Ectodermal cell (in vitro differentiated cells): ENCODE results near the gene HOXB6.

Source experiments
- H3K27ac ChIP-seq: 2 replicates; pipeline ENCODE4 v1.7.0; 2013; ENCODE audit warnings: mild to moderate bottlenecking, low read depth, low read length; ENCODE audit not compliant: insufficient read depth, poor library complexity, severe bottlenecking
- H3K27me3 ChIP-seq: 2 replicates; pipeline ENCODE4 v1.7.0; 2013; ENCODE audit warnings: mild to moderate bottlenecking, low read length; ENCODE audit not compliant: insufficient read depth, control insufficient read depth, poor library complexity, severe bottlenecking
- H3K36me3 ChIP-seq: one replicate; pipeline ENCODE4 v1.7.0; 2013; ENCODE audit warnings: low read length; ENCODE audit not compliant: control insufficient read depth, insufficient read depth
- H3K4me1 ChIP-seq: one replicate; pipeline ENCODE4 v1.7.0; 2013; ENCODE audit warnings: low read length; ENCODE audit not compliant: control insufficient read depth, insufficient read depth
- H3K4me3 ChIP-seq: 2 replicates; pipeline ENCODE4 v1.7.0; 2013; ENCODE audit warnings: low read depth, low read length, control low read depth; ENCODE audit not compliant: insufficient read depth
- H3K9me3 ChIP-seq: 2 replicates; pipeline ENCODE4 v1.7.0; 2013; ENCODE audit warnings: mild to moderate bottlenecking, low read length, moderate library complexity; ENCODE audit not compliant: control insufficient read depth
- WGBS, 2 experiments: methylation state at CpG; one replicate each; pipeline ENCODE4 v1.1.7; 2013; ENCODE audit warnings: missing lambda C conversion rate in 2 of 2; 5-methylcytosine and 5-hydroxymethylcytosine counted together

Gene HOXB6

GRCh38 chr17:48606892-48607614 lies 2.3 kb upstream of the HOXB6 start:
- H3K27ac ChIP-seq = no peak overlapping the region
- 32% methylated on average over 8 to 9 of the region's 9 CpGs for WGBS, 2 experiments
- H3K4me3 ChIP-seq = no peak overlapping the region
- peaks cover 7% of the 10 kb centered on the region for H3K4me1 ChIP-seq
- H3K36me3 ChIP-seq = no peaks in the 10 kb centered on the region
- H3K27me3 ChIP-seq = peaks cover 100% of the 10 kb centered on the region
- no peaks in the 10 kb centered on the region for H3K9me3 ChIP-seq

DNA sequence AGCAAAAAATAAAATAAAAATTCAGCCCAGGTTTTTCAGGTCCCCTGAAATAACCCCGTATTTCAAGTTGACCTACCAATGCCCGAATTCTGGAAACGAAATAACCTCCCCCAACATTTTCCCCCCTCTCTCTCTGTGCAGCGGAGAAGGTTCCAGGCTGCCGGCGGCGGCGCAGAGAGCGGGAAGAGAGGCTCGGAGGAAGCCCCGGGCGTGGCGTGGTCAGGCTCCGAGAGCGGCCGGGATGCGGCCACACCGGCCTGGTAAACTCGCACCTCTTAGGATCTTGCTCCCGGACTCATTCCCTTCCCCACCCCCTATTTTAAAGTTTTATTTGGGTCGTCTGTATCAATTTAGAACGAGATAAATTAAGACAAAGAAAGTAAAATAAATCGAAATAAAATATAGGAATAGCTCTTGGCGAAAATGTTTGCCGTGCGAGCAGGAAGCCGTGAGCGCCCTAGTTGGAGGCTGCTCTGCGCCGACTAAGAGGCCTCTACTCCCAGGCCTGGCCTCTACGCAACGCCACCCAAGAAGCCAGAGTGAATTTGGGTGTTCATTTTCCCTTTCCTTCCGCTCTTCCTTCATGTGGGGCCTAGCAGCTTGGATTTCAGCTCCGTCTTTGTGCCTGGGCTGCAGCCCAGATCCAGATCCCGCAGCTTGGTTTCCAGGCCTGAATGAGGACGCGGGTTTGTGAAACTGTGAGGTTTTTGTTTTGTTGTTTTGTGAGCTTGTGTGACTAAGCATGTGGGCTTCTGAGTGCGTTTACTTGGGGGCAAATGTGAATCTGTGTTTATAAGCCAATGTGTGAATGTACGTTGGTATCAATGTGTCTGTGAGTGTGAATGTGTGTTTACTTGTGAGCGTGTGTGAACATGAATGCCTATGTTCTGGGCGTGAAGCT lies 1.5 kb upstream of the HOXB6 start:
- Histone ChIP-seq H3K27me3 (peaks cover 100% of the 10 kb centered on the region), H3K36me3 (no peaks in the 10 kb centered on the region), H3K9me3 (no peaks in the 10 kb centered on the region), H3K27ac (no peak overlapping the region), H3K4me1 (peaks cover 7% of the 10 kb centered on the region), H3K4me3 (no peak overlapping the region)
- 9 to 10% methylated on average over 38 to 41 of the region's 41 CpGs for WGBS, 2 experiments

- Histone ChIP-seq H3K27me3 (peaks cover 100% of the 10 kb centered on the region), H3K4me1 (peaks cover 5% of the 10 kb centered on the region), H3K9me3 (no peaks in the 10 kb centered on the region), H3K36me3 (no peaks in the 10 kb centered on the region), H3K27ac (no peak overlapping the region), H3K4me3 (no peak overlapping the region)
- 8% methylated on average over 10 of the region's 10 CpGs for WGBS, 2 experiments
These were observed 678 bp upstream of the HOXB6 start for GRCh38 chr17:48605409-48605919.

DNA sequence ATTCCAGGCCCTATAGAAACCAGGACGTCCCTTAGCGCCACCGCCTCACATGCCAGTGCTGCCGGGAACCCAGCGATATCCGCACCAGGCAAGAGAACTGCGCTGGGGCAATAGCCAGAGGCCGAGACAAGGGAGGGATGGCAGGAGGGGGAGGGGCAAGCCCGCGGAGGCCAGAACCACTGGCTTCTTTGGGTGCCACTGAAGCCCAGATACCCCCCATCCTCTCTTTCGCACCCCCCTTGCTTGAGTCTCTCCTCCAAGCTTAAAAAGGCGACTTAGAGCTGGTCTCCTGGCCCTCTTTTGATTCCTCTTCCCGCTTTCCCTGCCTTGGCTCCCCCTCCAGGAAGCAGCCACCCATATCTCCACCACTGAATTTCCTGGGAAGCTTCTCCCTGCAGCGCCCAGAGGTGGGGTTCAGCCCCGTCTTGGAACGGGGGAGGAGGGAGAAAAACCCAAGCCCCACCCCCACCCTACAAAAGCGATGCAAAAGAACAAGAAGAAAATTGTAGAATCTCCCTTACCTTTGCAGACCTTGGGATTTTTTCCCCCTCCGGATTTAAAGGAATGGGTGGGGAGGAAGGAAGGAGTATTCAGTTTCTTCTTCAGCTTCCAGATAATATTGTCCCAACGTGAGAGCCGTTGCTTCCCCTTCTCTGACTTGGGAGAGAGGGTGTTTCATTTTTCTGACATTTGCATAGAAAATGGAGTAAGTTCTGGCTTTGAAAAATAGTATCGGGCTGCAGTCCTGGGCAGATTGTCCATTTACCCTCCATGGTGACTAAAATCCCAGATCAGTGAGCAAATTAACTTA lies 622 bp downstream of the HOXB6 start:
- H3K4me3 ChIP-seq = no peak overlapping the region
- no peaks in the 10 kb centered on the region for H3K4me1 ChIP-seq
- no peak overlapping the region for H3K27ac ChIP-seq
- no peaks in the 10 kb centered on the region for H3K9me3 ChIP-seq
- WGBS, 2 experiments = 3 to 6% methylated on average over 19 of the region's 21 CpGs
- no peaks in the 10 kb centered on the region for H3K36me3 ChIP-seq
- H3K27me3 ChIP-seq = peaks cover 100% of the 10 kb centered on the region

DNA sequence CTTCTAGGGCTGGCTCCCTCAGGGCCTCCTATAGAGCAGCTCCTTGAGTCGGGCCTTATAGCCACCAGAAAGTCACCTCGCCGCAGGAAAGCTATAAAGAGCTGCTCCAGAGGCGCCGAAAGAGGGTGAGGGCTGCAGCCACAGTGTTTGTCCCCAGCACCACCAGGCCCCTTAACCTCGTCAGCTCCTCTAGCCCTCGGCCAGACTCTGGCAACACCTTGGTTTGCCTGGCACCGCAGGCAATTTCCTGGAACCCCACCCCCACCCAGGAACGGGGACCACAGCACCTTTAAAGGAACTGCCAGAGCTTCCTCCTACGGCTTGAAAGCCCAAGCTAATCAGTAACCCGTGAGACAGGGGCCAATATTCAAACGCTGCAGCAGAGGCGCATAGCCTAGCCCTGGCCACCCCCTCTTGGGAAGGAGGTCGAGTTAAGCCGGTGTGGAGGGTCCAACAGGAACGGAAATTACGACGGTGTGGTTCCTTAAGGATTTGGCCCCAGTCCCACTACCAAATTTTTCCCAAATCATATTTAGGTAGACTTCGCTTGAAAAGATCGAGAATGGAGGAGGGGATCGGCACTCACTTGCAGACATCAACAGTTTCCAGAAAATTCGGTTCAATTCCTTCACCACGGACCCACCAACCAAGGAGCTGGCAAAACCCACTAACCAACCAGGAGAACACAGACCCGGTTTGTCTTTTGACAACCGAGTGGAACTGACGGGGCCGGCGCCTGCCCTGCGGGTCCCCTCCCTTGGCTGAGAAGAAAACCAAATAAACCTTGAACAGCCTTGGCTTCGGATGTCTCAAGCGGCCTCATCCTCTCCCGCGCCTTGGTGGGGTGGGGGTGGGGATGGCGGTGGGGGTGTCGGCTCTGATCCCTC lies 3.0 kb downstream of the HOXB6 start:
- peaks cover 100% of the 10 kb centered on the region for H3K27me3 ChIP-seq
- no peaks in the 10 kb centered on the region for H3K4me1 ChIP-seq
- no peak overlapping the region for H3K4me3 ChIP-seq
- H3K36me3 ChIP-seq = no peaks in the 10 kb centered on the region
- H3K9me3 ChIP-seq = no peaks in the 10 kb centered on the region
- WGBS, 2 experiments = 9 to 11% methylated on average over 35 of the region's 35 CpGs
- no peak overlapping the region for H3K27ac ChIP-seq

- WGBS, 2 experiments = 13 to 18% methylated on average over 4 of the region's 4 CpGs
- no peak overlapping the region for H3K4me3 ChIP-seq
- H3K27me3 ChIP-seq = peaks cover 100% of the 10 kb centered on the region
- H3K27ac ChIP-seq = no peak overlapping the region
- H3K4me1 ChIP-seq = no peaks in the 10 kb centered on the region
- H3K36me3 ChIP-seq = no peaks in the 10 kb centered on the region
- no peaks in the 10 kb centered on the region for H3K9me3 ChIP-seq
These were observed 3.6 kb downstream of the HOXB6 start for GRCh38 chr17:48601207-48601538.

GRCh38 chr17:48600244-48601098 lies 4.3 kb downstream of the HOXB6 start:
- Histone ChIP-seq H3K27ac (no peak overlapping the region), H3K27me3 (peaks cover 100% of the 10 kb centered on the region), H3K36me3 (no peaks in the 10 kb centered on the region), H3K4me3 (no peak overlapping the region), H3K4me1 (no peaks in the 10 kb centered on the region), H3K9me3 (no peaks in the 10 kb centered on the region)
- WGBS, 2 experiments = 6 to 8% methylated on average over 17 of the region's 17 CpGs

DNA sequence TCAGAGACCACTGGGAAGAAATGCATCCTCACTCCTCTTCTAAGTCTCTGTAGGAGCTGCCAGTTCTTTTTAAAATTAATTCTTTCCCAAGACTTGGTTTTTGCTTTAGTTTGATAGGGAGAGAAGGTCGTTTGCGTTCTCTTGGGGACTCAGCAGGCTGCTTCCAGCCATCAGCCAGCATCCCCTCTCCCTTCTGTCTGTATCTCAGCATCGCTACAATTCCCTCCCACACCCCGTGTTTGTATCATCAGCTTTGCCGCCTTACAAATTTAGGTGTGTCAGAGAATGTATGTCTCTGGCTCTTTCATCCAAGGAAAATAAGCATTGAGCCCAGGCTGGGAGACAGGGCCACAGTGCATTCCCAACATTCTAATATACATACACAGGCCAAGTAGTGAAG lies 5.4 kb downstream of the HOXB6 start:
- WGBS, 2 experiments = 11 to 24% methylated on average over 2 to 5 of the region's 5 CpGs
- H3K4me1 ChIP-seq = no peaks in the 10 kb centered on the region
- H3K27me3 ChIP-seq = peaks cover 100% of the 10 kb centered on the region
- H3K36me3 ChIP-seq = no peaks in the 10 kb centered on the region
- no peak overlapping the region for H3K4me3 ChIP-seq
- H3K9me3 ChIP-seq = no peaks in the 10 kb centered on the region
- no peak overlapping the region for H3K27ac ChIP-seq

GRCh38 chr17:48598736-48599135 lies 6.0 kb downstream of the HOXB6 start:
- no peaks in the 10 kb centered on the region for H3K36me3 ChIP-seq
- peaks cover 100% of the 10 kb centered on the region for H3K27me3 ChIP-seq
- no peak overlapping the region for H3K27ac ChIP-seq
- no peaks in the 10 kb centered on the region for H3K9me3 ChIP-seq
- no peaks in the 10 kb centered on the region for H3K4me1 ChIP-seq
- 16 to 18% methylated on average over 7 of the region's 7 CpGs for WGBS, 2 experiments
- no peak overlapping the region for H3K4me3 ChIP-seq
